IMR-90 (cell line): ENCODE data around the gene FAF1. TPM values are rescaled to one million over a fixed set of nuclear protein-coding genes. Genes with fewer than 3 reads are reported as not detected.
A peak's percentile ranks its signal among the peaks of the same experiment; 100 is the strongest.

ENCODE experiments used
- ATAC-seq: fragments of 200-7000 bp; cut with Tn5 transposase; 2 replicates; pipeline ENCODE4 v1.9.1; 2020; ENCODE audit warnings: low read depth, mild to moderate bottlenecking, moderate library complexity
- BruUV-seq: library from RNA; stranded (reverse); fragments of 400-500 nt; replicated peaks from 2 replicates; lab custom pipeline; 2021; lab: Mats Ljungman, UMichigan
- CTCF ChIA-PET: fragments of 300-600 bp; formaldehyde crosslinking; extraction: SDS; loops from one replicate; lab custom pipeline; 2021; ENCODE audit warnings: antibody characterized with exemption; lab: Yijun Ruan, JAX
- POLR2A ChIA-PET: fragments of 300-600 bp; sonication (Branson Sonifier 250); formaldehyde crosslinking; loops from one replicate; lab custom pipeline; 2022; ENCODE audit warnings: antibody characterized with exemption; ENCODE audit not compliant: unreplicated experiment; lab: Charles Lee
- DNase-seq: peaks from one replicate; pipeline ENCODE4 v3.0.0; 2013
- H2AFZ ChIP-seq: replicated peaks from 2 replicates; pipeline ENCODE3; 2013; ENCODE audit warnings: low read length, mild to moderate bottlenecking; ENCODE audit not compliant: poor library complexity
- H2AK5ac ChIP-seq: 2 replicates; pipeline ENCODE4 v1.6.1; 2013; ENCODE audit warnings: low read depth, low read length, inconsistent platforms
- H2AK9ac ChIP-seq: replicated peaks from 2 replicates; pipeline ENCODE3; 2013; ENCODE audit warnings: mild to moderate bottlenecking, low read depth, low read length, moderate library complexity; ENCODE audit not compliant: poor library complexity
- H2BK120ac ChIP-seq: 2 replicates; pipeline ENCODE4 v1.6.1; 2013; ENCODE audit warnings: low read depth, low read length, inconsistent platforms
- H2BK15ac ChIP-seq: 3 replicates; pipeline ENCODE4 v1.6.1; 2013; ENCODE audit warnings: low read depth, low read length, inconsistent platforms
- H2BK20ac ChIP-seq: 2 replicates; pipeline ENCODE4 v1.6.1; 2013; ENCODE audit warnings: low read depth, mild to moderate bottlenecking, inconsistent platforms, low read length, moderate library complexity
- H2BK5ac ChIP-seq: 2 replicates; pipeline ENCODE4 v1.6.1; 2013; ENCODE audit warnings: mild to moderate bottlenecking, low read depth, low read length, inconsistent platforms; ENCODE audit not compliant: poor library complexity, severe bottlenecking
- H3K14ac ChIP-seq: replicated peaks from 2 replicates; pipeline ENCODE4 v1.6.1; 2013; ENCODE audit warnings: low read depth, low read length, inconsistent platforms
- H3K18ac ChIP-seq: 2 replicates; pipeline ENCODE4 v1.6.1; 2013; ENCODE audit warnings: low read depth, low read length, control low read depth
- H3K23ac ChIP-seq: 2 replicates; pipeline ENCODE4 v1.6.1; 2013; ENCODE audit warnings: low read depth, low read length, inconsistent platforms
- H3K27ac ChIP-seq: 2 replicates; pipeline ENCODE4 v1.5.1; 2013; ENCODE audit warnings: mild to moderate bottlenecking, control low read depth, low read length; ENCODE audit not compliant: insufficient read depth
- H3K27me3 ChIP-seq: 2 replicates; pipeline ENCODE4 v1.6.1; 2013; ENCODE audit warnings: low read length; ENCODE audit not compliant: control insufficient read depth, insufficient read depth
- H3K36me3 ChIP-seq: 2 replicates; pipeline ENCODE4 v1.6.1; 2013; ENCODE audit warnings: low read length, mixed read lengths; ENCODE audit not compliant: control insufficient read depth, insufficient read depth
- H3K4ac ChIP-seq: 2 replicates; pipeline ENCODE4 v1.6.1; 2013; ENCODE audit warnings: low read depth, low read length, inconsistent platforms
- H3K4me1 ChIP-seq: 2 replicates; pipeline ENCODE4 v1.6.1; 2013; ENCODE audit warnings: low read length, mixed read lengths; ENCODE audit not compliant: control insufficient read depth, insufficient read depth
- H3K4me2 ChIP-seq: 2 replicates; pipeline ENCODE4 v1.6.1; 2013; ENCODE audit warnings: low read depth, mild to moderate bottlenecking, control low read depth, low read length, moderate library complexity
- H3K4me3 ChIP-seq: 2 replicates; pipeline ENCODE4 v1.5.1; 2013; ENCODE audit warnings: low read depth, mild to moderate bottlenecking, control low read depth, low read length, moderate library complexity; ENCODE audit not compliant: insufficient read depth
- H3K56ac ChIP-seq: 2 replicates; pipeline ENCODE4 v1.6.1; 2013; ENCODE audit warnings: low read length, inconsistent platforms; ENCODE audit not compliant: insufficient read depth; ENCODE audit errors: extremely low read depth
- H3K79me1 ChIP-seq, 2 experiments: 2 replicates each; pipeline ENCODE4 v1.6.1; 2013; ENCODE audit warnings: low read length in 2 of 2, inconsistent platforms in 1 of 2, low read depth in 1 of 2
- H3K9ac ChIP-seq: 2 replicates; pipeline ENCODE4 v1.6.1; 2013; ENCODE audit warnings: low read depth, low read length, control low read depth
- H3K9me1 ChIP-seq: 2 replicates; pipeline ENCODE4 v1.6.1; 2013; ENCODE audit warnings: low read length, inconsistent platforms; ENCODE audit not compliant: insufficient read depth
- H3K9me3 ChIP-seq: 2 replicates; pipeline ENCODE4 v1.6.1; 2013; ENCODE audit warnings: low read length; ENCODE audit not compliant: control insufficient read depth, insufficient read depth
- H4K20me1 ChIP-seq: 2 replicates; pipeline ENCODE4 v1.6.1; 2013; ENCODE audit warnings: low read length, inconsistent platforms; ENCODE audit not compliant: insufficient read depth
- H4K5ac ChIP-seq: 2 replicates; pipeline ENCODE4 v1.6.1; 2013; ENCODE audit warnings: mild to moderate bottlenecking, low read depth, low read length, control low read depth
- H4K8ac ChIP-seq, 2 experiments: 2 replicates each; pipeline ENCODE4 v1.6.1; 2013; ENCODE audit warnings: low read depth in 2 of 2, low read length in 2 of 2, control low read depth in 1 of 2, inconsistent platforms in 1 of 2
- H4K91ac ChIP-seq: 2 replicates; pipeline ENCODE4 v1.6.1; 2013; ENCODE audit warnings: low read depth, low read length, inconsistent platforms; ENCODE audit not compliant: insufficient read depth
- MAFK ChIP-seq: IDR thresholded peaks from 2 replicates; pipeline ENCODE4 v1.6.1; 2012; ENCODE audit warnings: low read depth, low read length, improper control_type of control experiment
- MXI1 ChIP-seq: IDR thresholded peaks from 2 replicates; pipeline ENCODE4 v1.6.1; 2012; ENCODE audit warnings: low read depth, mild to moderate bottlenecking, low read length, moderate library complexity, borderline replicate concordance
- whole genome bisulfite sequencing, 2 experiments: methylation state at CpG; one replicate each; pipeline versions ENCODE4 v1.1.5 to v1.1.7; 2013; ENCODE audit warnings: missing lambda C conversion rate in 2 of 2; ENCODE audit not compliant: insufficient read length in 1 of 2; ENCODE audit errors: extremely low coverage in 2 of 2; 5-methylcytosine and 5-hydroxymethylcytosine counted together
- dilution Hi-C: fragments of 300-500 bp; cut with HindIII; formaldehyde crosslinking; loops from one replicate; pipeline ENCODE4 v1.14.3; 2018; ENCODE audit warnings: low sequenced_read_pairs; ENCODE audit not compliant: unreplicated experiment
- in situ Hi-C: fragments of 300-500 bp; cut with MboI; formaldehyde crosslinking; loops from 3 replicates; pipeline ENCODE4 v1.14.3; 2019; ENCODE audit warnings: low sequenced_read_pairs, inconsistent platforms, mixed read lengths
- intact Hi-C: fragments of 100-400 bp; cut with micrococcal nuclease; formaldehyde crosslinking; loops from 2 replicates; pipeline ENCODE4 v1.10.0; 2022
- polyA plus RNA-seq, 3 experiments: library from polyadenylated mRNA; depleted of rRNA; stranded (reverse); fragments of >200 nt; gene quantifications; 2 replicates each; pipeline ENCODE4 v1.2.3, GENCODE V29; 2012; ENCODE audit warnings: low replicate concordance in 1 of 3
- total RNA-seq: library from RNA; depleted of rRNA; stranded (reverse); fragments of >200 nt; gene quantifications from 2 replicates; pipeline ENCODE4 v1.2.3, GENCODE V29; 2012

Gene FAF1
- total and polyA plus RNA-seq, 2 of the 4 experiments (the other 2 are of a cell fraction), result 18.8 to 72.9 TPM

- CTCF ChIA-PET, result no interaction called here
- peaks cover 71% of the 10 kb centered on the region for H3K27me3 ChIP-seq
Measured at GRCh38 chr1:50414853-50415234, 545.2 kb downstream of the FAF1 start.

More at GRCh38 chr1:50414853-50415234, 545.2 kb downstream of the FAF1 start:
- Histone ChIP-seq H2AFZ (no peak overlapping the region), H3K56ac (no peak overlapping the region), H3K4me1 (peaks cover 2% of the 10 kb centered on the region; the same call in 1 of the 2 replicates), H4K20me1 (no peaks in the 10 kb centered on the region), H3K14ac (no peak overlapping the region), H2BK5ac (no peak overlapping the region), H3K79me1 (no peaks in the 10 kb centered on the region), H4K8ac (no peak overlapping the region), H4K91ac (no peak overlapping the region), H3K4ac (no peak overlapping the region), H3K9me3 (peaks cover 3% of the 10 kb centered on the region; the same call in 1 of the 2 replicates), H3K23ac (no peak overlapping the region), H4K5ac (no peak overlapping the region), H3K27ac (no peak overlapping the region), H3K4me2 (no peak overlapping the region), H3K9me1 (no peaks in the 10 kb centered on the region), H2BK20ac (no peak overlapping the region), H2AK5ac (no peak overlapping the region), H3K18ac (no peak overlapping the region), H3K9ac (no peak overlapping the region), H3K4me3 (no peak overlapping the region), H2BK15ac (no peak overlapping the region), H2AK9ac (no peak overlapping the region), H2BK120ac (no peak overlapping the region), H3K36me3 (no peaks in the 10 kb centered on the region)
- POLR2A ChIA-PET, result no interaction called here
- no CpG with 5 or more reads among the region's 7 CpGs for WGBS, 2 experiments
- in situ Hi-C loops (no loop called here), dilution Hi-C loops (no loop called here), intact Hi-C loops (no loop called here)
- ATAC-seq, result no peak
- no peak for TF ChIP-seq MXI1
- TF ChIP-seq MAFK, result peak; percentile 38; the same call in 1 of the 2 replicates
- no peak for DNase-seq
- BruUV-seq, result no TSS peak
